ENCODE results near the gene ASPM. TPM values are rescaled to one million over a fixed set of nuclear protein-coding genes. Genes with fewer than 3 reads are reported as not detected.

The ASPM gene
- total RNA-seq, 4 donors from 2014 or later, result 0.33 to 5.1 (median 2.7) TPM

- TF ChIP-seq CTCF (IDR thresholded peaks at IDR 0.05; ENCODE audit: low read depth), result no peak
Measured at GRCh38 chr1:197141575-197141974, 4.9 kb downstream of the ASPM start.

- no peak for TF ChIP-seq CTCF (IDR thresholded peaks at IDR 0.05; ENCODE audit: low read depth)
Measured at GRCh38 chr1:197140121-197140520, 6.3 kb downstream of the ASPM start.

- no peak for TF ChIP-seq CTCF (IDR thresholded peaks at IDR 0.05; ENCODE audit: low read depth)
Measured at GRCh38 chr1:197139169-197139568, 7.3 kb downstream of the ASPM start.

GRCh38 chr1:197137322-197137721 is 9.1 kb downstream of the ASPM start:
- TF ChIP-seq CTCF (IDR thresholded peaks at IDR 0.05; ENCODE audit: low read depth), result no peak

GRCh38 chr1:197130677-197131304 is 15.7 kb downstream of the ASPM start:
- no peak for TF ChIP-seq CTCF (IDR thresholded peaks at IDR 0.05; ENCODE audit: low read depth)

- no peak for TF ChIP-seq CTCF (IDR thresholded peaks at IDR 0.05; ENCODE audit: low read depth)
Measured at GRCh38 chr1:197129698-197130097, 16.8 kb downstream of the ASPM start.

GRCh38 chr1:197127246-197127912 is 19.1 kb downstream of the ASPM start:
- no peak for TF ChIP-seq CTCF (IDR thresholded peaks at IDR 0.05; ENCODE audit: low read depth)

Measured in subcutaneous adipose tissue (tissue), 4 donors.